Measurements from ENCODE around the gene VSIR.

- no peak for TF ChIP-seq POLR2A (IDR thresholded peaks at IDR 0.05)
- no peak for TF ChIP-seq CTCF (IDR thresholded peaks at IDR 0.05)
Measured at GRCh38 chr10:71753960-71754505, 19.3 kb downstream of the VSIR start.
